Measurements from ENCODE around the gene C6orf62. TPM values are rescaled to one million over a fixed set of nuclear protein-coding genes. Genes with fewer than 3 reads are reported as not detected.
A peak's percentile ranks its signal among the peaks of the same experiment; 100 is the strongest.
"Not testable (repeated sequence)": the region's sequence is repeated elsewhere in the genome, so short reads cannot be mapped to it uniquely, and the experiment has no call there.

C6orf62 gene
- total RNA-seq, 2 donors from 2014 or later = 58.1 to 67.0 TPM

DNA sequence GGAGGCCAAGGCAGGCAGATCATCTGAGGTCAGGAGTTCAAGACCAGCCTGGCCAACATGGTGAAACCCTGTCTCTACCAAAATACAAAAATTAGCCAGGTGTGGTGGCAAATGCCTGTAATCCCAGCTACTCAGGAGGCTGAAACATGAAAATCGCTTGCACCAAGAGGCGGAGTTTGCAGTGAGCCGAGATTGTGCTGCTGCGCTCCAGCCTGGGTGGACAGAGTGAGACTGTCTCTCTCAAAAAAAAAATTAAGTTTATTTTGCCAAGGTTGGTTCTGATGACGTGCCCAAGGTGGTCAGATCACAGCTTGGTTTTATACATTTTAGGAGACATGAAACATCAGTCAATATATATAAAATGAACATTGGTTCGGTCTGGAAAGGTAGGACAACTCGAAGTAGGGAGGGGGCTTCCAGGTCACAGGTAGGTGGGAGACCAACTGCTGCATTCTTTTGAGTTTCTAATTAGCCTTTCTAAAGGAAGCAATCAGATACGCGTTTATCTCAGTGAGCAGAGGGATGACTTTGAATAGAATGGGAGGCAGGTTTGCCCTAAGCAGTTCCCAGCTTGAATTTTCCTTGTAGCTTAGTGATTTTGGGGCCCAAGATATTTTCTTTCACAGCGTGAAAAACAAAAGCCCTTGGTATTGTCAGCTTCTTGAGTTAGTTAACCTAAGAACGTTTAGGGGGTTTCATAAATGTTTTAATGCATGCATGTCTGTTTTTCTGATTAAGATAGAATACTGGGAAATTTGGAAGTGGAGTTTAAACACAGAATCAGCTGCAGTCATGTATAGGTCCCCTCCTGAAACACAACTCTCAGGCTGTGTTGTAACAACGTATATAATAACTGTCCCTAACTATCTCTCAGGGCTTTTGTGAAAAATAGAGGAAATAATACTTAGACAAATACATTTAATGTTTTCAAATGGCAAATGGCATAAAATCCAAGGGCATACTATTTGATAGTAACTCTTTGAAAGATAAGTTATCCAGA is 35.4 kb downstream of the C6orf62 start:
- intact Hi-C loops (cut with DNase I) = no loop called here
- no peak for DNase-seq
- ATAC-seq = no peak

- ATAC-seq (no peak), DNase-seq (no peak)
- intact Hi-C loops (cut with DNase I) = no loop called here
Observed at GRCh38 chr6:24680582-24680981, 38.4 kb downstream of the C6orf62 start.

GRCh38 chr6:24678792-24679352 is 40.1 kb downstream of the C6orf62 start:
- ATAC-seq; DNase-seq; intact Hi-C loops (cut with DNase I): not testable (repeated sequence)

- DNase-seq (no peak), ATAC-seq (no peak)
- intact Hi-C loops (cut with DNase I) = no loop called here
Observed at GRCh38 chr6:24673625-24674024, 45.3 kb downstream of the C6orf62 start.

DNA sequence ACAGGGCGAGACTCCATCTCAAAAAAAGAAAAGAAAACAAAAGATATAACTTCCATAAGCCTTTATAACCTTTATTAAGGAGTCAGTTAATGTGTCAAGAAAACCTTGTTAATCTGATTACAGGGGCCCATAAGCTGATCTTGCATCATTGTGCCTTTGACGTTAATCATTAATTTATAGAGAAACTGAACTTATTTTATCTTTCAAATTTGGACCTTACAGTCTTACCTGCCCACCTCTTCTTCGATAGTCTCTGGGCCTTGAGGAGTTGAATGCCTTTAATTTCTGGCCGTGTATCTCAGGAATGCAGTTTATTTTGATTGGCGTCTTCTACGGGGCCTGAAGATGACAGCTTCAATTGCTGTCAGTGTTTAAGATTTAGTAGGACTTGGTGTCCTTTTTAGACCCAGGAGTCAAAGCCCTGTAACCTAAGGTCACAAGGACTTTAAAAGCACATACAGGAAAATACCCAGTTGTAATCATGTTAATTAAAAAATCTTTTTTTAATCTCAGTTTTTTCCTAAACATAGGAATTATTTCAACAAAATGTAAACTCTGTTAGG is 46.3 kb downstream of the C6orf62 start:
- DNase-seq = no peak
- no peak for ATAC-seq
- intact Hi-C loops (cut with DNase I) = no loop called here

GRCh38 chr6:24671077-24671476 is 47.9 kb downstream of the C6orf62 start:
- DNase-seq; intact Hi-C loops (cut with DNase I); ATAC-seq: not testable (repeated sequence)

DNA sequence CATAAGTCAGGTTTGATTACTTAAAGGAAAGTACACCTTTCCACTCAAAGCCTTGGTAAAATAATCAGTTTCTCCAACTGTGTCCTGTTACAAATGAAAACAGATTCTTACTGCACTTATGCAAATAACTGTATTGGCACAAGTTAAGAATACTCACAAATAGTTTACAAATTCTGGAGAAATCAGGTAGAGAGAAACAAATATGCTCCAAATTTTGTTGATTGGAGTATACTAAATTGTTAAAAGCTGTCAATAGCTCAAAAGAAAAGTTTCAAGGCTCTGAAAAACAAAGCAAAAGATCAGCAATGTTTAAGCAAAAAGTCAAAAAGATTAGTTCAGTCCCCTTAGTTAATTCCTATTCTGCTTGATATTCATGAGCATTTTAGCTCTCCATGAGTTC is 48.5 kb downstream of the C6orf62 start:
- DNase-seq; intact Hi-C loops (cut with DNase I); ATAC-seq: not testable (repeated sequence)

GRCh38 chr6:24668997-24669361 is 50.0 kb downstream of the C6orf62 start:
- intact Hi-C loops (cut with DNase I) = no loop called here
- ATAC-seq (no peak), DNase-seq (no peak)

GRCh38 chr6:24668066-24668996 is 50.6 kb downstream of the C6orf62 start:
- intact Hi-C loops (cut with DNase I); DNase-seq; ATAC-seq: not testable (repeated sequence)

DNA sequence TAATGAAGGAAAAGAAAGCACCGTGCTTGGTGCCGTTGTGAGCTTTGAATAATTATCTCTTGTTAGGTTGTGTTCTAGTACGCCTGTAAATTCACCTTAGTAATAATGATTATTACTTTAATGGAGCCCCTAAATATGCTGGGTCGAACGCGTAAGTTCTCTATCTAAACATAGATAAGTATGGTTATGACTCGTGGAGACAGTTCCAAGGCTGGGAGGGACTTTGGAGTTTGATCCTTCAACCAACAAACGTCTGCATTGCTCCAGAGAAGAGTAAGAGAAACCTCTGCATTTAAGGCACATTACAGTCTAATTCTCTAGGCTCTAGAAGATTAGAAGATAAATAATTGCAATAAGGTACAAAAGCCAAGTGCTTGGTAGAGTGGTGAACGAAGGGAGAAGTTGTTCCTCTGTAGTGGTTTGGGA is 51.6 kb downstream of the C6orf62 start:
- no peak for DNase-seq
- peak in 1 of 2 donors; percentile 14 for ATAC-seq
- intact Hi-C loops (cut with DNase I) = no loop called here

GRCh38 chr6:24666641-24667377 is 52.1 kb downstream of the C6orf62 start, which contains the start of the genes ACOT13 and TDP2:
Gene ACOT13 (plus strand): TSS chr6:24667077. CDS start chr6:24667264, 187 bp downstream.
Gene TDP2 (minus strand): TSS chr6:24666899. CDS start chr6:24666862, 37 bp downstream.
- ATAC-seq = peak; percentile 99
- peak; percentile 97 for DNase-seq
- intact Hi-C loops (cut with DNase I) = no loop called here

DNA sequence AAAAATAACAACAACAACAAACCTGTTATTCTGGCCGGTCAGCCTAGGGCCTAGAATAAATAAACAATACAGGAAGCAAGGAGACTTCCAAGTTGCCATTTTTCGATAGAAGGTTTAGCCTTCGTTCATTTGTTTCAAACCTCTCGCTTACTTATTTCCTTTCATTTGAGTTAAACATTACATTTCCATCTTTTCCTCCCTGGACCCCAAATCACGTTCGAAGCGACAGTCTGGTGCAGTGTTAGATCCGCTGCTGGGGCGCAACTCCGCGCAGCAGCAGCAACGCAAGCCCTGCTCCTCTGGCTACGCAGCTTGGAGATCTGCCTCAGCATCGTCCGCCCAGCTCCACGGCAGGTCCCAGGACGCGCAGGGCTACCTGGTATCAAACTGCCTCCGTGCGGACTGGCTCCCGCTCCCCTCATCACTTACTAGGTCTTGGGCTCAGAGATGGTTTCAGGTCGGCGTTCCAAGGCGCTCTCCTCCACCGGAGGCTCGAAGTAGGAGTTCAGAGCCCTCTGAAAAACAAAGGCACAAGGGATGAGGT is 52.8 kb downstream of the C6orf62 start:
- intact Hi-C loops (cut with DNase I) = no loop called here
- DNase-seq (peak; percentile 37), ATAC-seq (peak; percentile 24 to 65)

GRCh38 chr6:24664046-24664987 is 54.6 kb downstream of the C6orf62 start:
- DNase-seq (no peak), ATAC-seq (no peak)
- intact Hi-C loops (cut with DNase I) = no loop called here

DNA sequence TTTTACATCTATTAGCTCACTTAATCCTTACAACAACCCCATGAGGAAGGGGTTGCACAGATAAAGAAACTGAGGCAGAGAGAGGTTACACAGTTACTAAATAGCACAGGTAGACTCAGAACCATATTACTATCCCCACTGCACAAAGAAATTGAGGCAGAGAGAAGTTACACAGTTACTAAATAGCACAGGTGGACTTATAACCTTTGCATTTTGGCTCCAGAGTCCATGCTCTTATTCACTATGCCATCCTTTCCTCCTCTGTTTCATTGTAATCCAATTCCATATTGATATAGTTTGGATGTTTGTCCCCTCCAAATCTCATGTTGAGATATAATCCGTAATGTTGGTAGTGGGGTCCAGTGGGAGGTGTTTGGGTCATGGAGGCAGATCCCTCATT is 55.8 kb downstream of the C6orf62 start:
- ATAC-seq (no peak), DNase-seq (no peak)
- intact Hi-C loops (cut with DNase I) = no loop called here

GRCh38 chr6:24662236-24662635 is 56.7 kb downstream of the C6orf62 start:
- intact Hi-C loops (cut with DNase I) = no loop called here

DNA sequence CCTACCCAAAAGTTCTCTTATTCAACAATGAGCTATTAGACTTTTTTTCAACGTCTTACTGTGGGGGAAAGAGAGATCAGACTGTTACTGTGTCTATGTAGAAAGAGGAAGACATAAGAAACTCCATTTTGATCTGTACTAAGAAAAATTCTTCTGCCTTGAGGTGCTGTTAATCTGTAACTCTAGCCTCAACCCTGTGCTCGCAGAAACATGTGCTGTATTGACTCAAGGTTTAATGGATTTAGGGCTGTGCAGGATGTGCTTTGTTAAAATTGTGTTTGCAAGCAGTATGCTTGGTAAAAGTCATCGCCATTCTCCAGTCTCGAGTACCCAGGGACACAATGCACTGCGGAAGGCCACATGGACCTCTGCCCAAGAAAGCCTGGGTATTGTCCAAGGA is 57.2 kb downstream of the C6orf62 start:
- ATAC-seq; intact Hi-C loops (cut with DNase I); DNase-seq: not testable (repeated sequence)

More at GRCh38 chr6:24662236-24662635, 56.7 kb downstream of the C6orf62 start:
- ATAC-seq (no peak), DNase-seq (no peak)

GRCh38 chr6:24660105-24660504 is 58.8 kb downstream of the C6orf62 start:
- intact Hi-C loops (cut with DNase I) = no loop called here

More at GRCh38 chr6:24660105-24660504, 58.8 kb downstream of the C6orf62 start:
- DNase-seq = no peak
- no peak for ATAC-seq

Data from left cardiac atrium (tissue), 4 donors.